ENCODE results near the gene APCDD1.

DNA sequence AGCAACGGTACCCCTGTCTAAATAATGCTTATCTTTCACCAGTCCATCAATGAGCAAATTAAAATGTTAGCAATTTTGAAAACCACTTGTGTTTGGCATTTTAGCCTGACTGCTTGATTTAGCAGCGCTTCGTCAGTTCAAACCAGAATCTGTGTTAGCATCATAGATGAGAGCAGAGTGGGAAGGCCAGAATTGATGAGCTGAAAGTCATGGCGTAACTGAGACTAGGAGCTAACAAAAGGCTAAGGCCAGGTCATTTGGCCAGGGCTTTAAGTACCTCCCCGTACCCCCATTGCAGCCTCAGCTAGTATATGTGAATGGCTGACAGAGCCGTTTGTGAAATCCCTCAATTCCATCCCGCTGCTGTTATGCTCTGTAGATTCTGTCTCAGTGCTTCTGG is 16.0 kb downstream of the APCDD1 start:
- TF ChIP-seq CTCF (IDR thresholded peaks at IDR 0.05) (no peak), EZH2 (IDR thresholded peaks at IDR 0.05) (no peak)

Data from neural progenitor cell (in vitro differentiated cells).